LoVo (cell line): ENCODE measurements around the gene CD40.

Experiments
- DNase-seq: peaks from one replicate; pipeline ENCODE4 v3.0.0-alpha.2; 2016; ENCODE audit warnings: low spot score

Gene CD40

GRCh38 chr20:46172961-46173536 is 54.9 kb downstream of the CD40 start:
- no peak for DNase-seq

- DNase-seq, result no peak
These were observed 55.7 kb downstream of the CD40 start for GRCh38 chr20:46173652-46174468.

DNA sequence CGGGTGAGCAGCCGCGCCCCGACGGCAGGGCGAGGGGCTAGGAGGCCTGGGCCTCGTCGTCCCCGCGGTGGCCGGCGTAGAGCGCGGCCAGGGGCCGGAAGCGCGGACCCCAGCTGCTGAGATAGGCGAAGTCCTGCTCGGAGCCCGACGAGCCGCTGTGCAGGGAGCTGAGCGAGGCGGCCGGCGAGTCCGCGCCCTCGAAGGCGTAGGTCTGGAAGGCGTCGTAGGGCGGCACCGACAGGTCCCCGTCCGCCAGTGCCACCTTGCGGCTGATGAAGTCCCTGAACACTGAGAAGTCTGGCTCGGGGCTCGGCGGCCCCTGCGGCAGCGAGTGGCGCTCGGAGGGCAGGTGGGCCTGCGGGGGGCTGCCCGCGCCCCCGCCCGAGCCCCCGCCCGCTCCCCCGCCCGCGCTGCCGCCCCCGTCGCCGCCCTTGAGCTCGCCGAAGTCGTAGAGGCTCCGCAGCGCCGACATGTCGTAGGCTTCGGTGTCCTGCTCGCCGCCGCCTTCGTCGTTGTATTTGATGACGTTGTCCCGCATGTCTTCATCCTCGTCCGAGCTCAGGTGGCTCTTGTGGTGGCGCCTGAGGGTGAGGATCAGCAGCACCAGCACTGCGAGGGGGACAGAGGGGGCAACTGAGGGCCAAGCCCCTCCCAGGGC is 56.5 kb downstream of the CD40 start:
- DNase-seq, result peak; percentile 34

DNA sequence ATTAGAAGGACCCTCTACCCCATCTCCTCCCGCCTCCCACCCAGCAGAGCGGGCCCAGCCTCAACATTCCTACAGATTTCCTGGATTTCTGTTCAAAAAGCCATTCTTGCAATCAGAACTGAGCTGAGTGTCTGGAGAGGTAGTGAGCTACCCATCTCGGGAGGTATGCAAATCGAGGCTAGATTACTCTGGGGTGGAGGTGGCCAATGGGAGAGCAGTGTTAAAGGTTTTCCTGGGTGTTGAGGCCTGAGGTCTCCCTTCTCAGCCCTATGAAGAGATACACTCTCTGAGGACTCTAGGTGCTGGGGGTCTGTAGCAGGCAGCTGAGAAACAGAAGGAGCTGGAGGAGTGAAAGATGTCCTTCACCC is 57.0 kb downstream of the CD40 start:
- DNase-seq, result no peak

- no peak for DNase-seq
These were observed 58.7 kb downstream of the CD40 start for GRCh38 chr20:46176739-46177378.

DNA sequence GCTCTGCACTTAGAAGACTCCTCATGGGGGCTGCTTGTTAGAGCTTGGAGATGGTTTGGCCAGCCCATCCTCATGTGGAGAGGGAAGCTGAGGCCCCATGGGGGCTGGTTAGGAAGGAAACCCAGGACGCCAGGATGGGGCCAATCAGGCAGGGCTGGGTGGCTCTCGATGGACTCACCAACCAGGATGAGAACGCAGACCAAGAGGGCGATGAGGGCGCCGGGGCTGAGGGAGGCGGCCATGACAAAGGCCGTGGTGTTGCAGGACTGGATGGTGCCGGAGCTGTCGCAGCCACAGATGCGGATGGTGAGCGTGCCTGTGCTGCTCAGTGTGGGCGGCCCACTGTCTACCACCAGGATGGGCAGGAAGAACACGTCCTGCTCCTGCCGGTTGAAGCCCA is 59.7 kb downstream of the CD40 start:
- no peak for DNase-seq

GRCh38 chr20:46178891-46179290 is 60.8 kb downstream of the CD40 start:
- DNase-seq, result no peak
